GM12801 (cell line): ENCODE data around the gene IL31.

Experiments
- TF ChIP-seq, protein P1 (sequence below): IDR thresholded peaks from one replicate; pipeline ENCODE4 v1.5.1; 2011; ENCODE audit warnings: control low read depth; ENCODE audit not compliant: insufficient read length; ENCODE audit errors: extremely low read depth

Gene IL31

GRCh38 chr12:122129131-122129530 is 44.9 kb downstream of the IL31 start:
- TF ChIP-seq, protein P1, sequence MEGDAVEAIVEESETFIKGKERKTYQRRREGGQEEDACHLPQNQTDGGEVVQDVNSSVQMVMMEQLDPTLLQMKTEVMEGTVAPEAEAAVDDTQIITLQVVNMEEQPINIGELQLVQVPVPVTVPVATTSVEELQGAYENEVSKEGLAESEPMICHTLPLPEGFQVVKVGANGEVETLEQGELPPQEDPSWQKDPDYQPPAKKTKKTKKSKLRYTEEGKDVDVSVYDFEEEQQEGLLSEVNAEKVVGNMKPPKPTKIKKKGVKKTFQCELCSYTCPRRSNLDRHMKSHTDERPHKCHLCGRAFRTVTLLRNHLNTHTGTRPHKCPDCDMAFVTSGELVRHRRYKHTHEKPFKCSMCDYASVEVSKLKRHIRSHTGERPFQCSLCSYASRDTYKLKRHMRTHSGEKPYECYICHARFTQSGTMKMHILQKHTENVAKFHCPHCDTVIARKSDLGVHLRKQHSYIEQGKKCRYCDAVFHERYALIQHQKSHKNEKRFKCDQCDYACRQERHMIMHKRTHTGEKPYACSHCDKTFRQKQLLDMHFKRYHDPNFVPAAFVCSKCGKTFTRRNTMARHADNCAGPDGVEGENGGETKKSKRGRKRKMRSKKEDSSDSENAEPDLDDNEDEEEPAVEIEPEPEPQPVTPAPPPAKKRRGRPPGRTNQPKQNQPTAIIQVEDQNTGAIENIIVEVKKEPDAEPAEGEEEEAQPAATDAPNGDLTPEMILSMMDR, result no peak

- TF ChIP-seq, protein P1, result no peak
Observed at GRCh38 chr12:122128481-122128880, 45.5 kb downstream of the IL31 start.

- TF ChIP-seq, protein P1, result no peak
Observed at GRCh38 chr12:122127839-122128238, 46.2 kb downstream of the IL31 start.

GRCh38 chr12:122126713-122127597 is 47.1 kb downstream of the IL31 start:
- TF ChIP-seq, protein P1, result no peak

- TF ChIP-seq, protein P1, result no peak
Observed at GRCh38 chr12:122126342-122126635, 47.7 kb downstream of the IL31 start.

DNA sequence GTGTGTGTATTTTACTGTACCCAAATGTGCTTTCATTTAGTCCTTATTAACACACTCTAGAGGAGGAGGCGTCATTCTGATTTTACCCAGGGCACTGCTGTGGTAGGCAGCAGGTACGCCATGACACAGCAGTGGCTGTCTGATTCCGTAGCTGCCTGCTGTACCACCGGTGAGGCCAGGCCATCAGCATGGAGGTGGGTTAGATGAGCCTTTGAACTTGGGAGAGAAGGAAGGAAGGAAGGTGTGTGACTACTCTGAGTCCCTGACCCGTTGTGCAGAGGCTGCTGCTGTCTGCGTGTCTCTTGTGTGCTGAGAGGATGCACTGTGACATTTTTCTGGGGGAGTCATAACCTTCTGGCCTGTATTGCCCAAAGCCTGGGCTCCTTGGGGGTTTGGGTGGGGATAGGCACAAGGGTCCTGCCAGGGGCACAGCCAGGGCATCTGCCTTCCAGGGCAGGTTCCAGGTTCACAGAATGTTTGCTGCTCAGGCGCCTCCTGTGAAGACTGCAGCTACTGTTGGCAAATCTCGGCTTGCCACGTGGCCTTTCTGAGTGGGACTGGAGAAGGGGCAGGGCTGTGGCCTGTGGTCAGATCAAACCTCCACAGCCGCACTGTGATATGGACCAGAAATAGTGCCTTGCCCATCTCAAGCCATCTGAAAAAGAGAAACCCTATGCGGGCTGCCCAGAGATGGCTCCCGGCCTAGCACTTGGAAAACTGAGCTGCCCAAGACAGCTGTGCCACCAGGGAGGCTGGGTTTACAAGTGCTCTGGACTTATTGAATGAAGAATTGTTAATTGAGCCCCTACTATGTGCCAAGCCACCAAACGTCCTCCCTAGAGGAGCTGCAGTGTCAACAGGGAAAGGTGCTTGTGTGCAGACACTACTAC is 48.3 kb downstream of the IL31 start:
- TF ChIP-seq, protein P1, result no peak

GRCh38 chr12:122124370-122124769 is 49.7 kb downstream of the IL31 start:
- TF ChIP-seq, protein P1, result no peak
